A673 (cell line): ENCODE measurements around the gene SPATA2. TPM values are rescaled to one million over a fixed set of nuclear protein-coding genes. Genes with fewer than 3 reads are reported as not detected.

Source experiments
- BruUV-seq: library from RNA; stranded (reverse); fragments of 400-500 nt; replicated peaks from 2 replicates; lab custom pipeline; 2021; lab: Mats Ljungman, UMichigan
- CTCF ChIA-PET: fragments of 300-600 bp; sonication (Branson Sonifier 250); formaldehyde crosslinking; loops from one replicate; lab custom pipeline; 2022; ENCODE audit warnings: antibody characterized with exemption; lab: Charles Lee
- POLR2A ChIA-PET: fragments of 300-600 bp; sonication (Branson Sonifier 250); formaldehyde crosslinking; loops from one replicate; lab custom pipeline; 2022; ENCODE audit warnings: antibody characterized with exemption; ENCODE audit not compliant: low non-redundant PET; lab: Charles Lee
- DNase-seq: peaks from one replicate; pipeline ENCODE4 v3.0.0-alpha.2; 2015; ENCODE audit warnings: low spot score
- H3K27ac ChIP-seq: fragments of 200-600 bp; sonication (generic); 2 replicates; pipeline ENCODE4 v1.5.1; 2016; ENCODE audit warnings: mixed run types, low read depth, mild to moderate bottlenecking, mixed read lengths, antibody characterized with exemption, low read length; ENCODE audit not compliant: poor library complexity, severe bottlenecking
- H3K27me3 ChIP-seq: fragments of 200-600 bp; sonication (generic); replicated peaks from 2 replicates; pipeline ENCODE4 v1.6.1; 2017; ENCODE audit warnings: mixed run types, low read depth, mild to moderate bottlenecking, mixed read lengths, antibody characterized with exemption, low read length; ENCODE audit not compliant: insufficient read depth, poor library complexity
- H3K36me3 ChIP-seq: fragments of 200-600 bp; sonication (generic); 2 replicates; pipeline ENCODE4 v1.6.1; 2016; ENCODE audit warnings: mixed run types, mild to moderate bottlenecking, mixed read lengths, antibody characterized with exemption, low read length; ENCODE audit not compliant: insufficient read depth, poor library complexity, severe bottlenecking
- H3K4me1 ChIP-seq: fragments of 200-600 bp; sonication (generic); 2 replicates; pipeline ENCODE4 v1.6.1; 2017; ENCODE audit warnings: mixed run types, mild to moderate bottlenecking, mixed read lengths, antibody characterized with exemption, low read length; ENCODE audit not compliant: insufficient read depth, poor library complexity, severe bottlenecking
- H3K4me3 ChIP-seq: fragments of 200-600 bp; sonication (generic); 2 replicates; pipeline ENCODE4 v1.5.1; 2016; ENCODE audit warnings: low read depth, mixed run types, mild to moderate bottlenecking, mixed read lengths, low read length; ENCODE audit not compliant: poor library complexity, severe bottlenecking
- H3K9me3 ChIP-seq: fragments of 200-600 bp; sonication (generic); 2 replicates; pipeline ENCODE4 v1.6.1; 2016; ENCODE audit warnings: mixed run types, low read depth, mild to moderate bottlenecking, mixed read lengths, antibody characterized with exemption, low read length; ENCODE audit not compliant: poor library complexity, severe bottlenecking
- CTCF ChIP-seq: fragments of 300-800, 200-600 bp; sonication (generic); conservative IDR thresholded peaks from 2 replicates; pipeline ENCODE4 v1.5.1; 2017; ENCODE audit warnings: low read depth, mild to moderate bottlenecking, antibody characterized with exemption, low read length, moderate library complexity, mixed read lengths
- EZH2 ChIP-seq: fragments of 200-600 bp; sonication (generic); IDR thresholded peaks from 2 replicates; pipeline ENCODE4 v1.6.1; 2017; ENCODE audit warnings: borderline replicate concordance, low read depth, mild to moderate bottlenecking, mixed read lengths, antibody characterized with exemption, low read length; ENCODE audit not compliant: poor library complexity, severe bottlenecking
- intact Hi-C: fragments of 100-400 bp; cut with micrococcal nuclease; formaldehyde crosslinking; loops from one replicate; pipeline ENCODE4 v1.10.0; 2022; ENCODE audit not compliant: unreplicated experiment
- total RNA-seq: library from RNA; stranded (reverse); gene quantifications from 2 replicates; pipeline ENCODE4 v1.2.3, GENCODE V29; 2021

Gene SPATA2
- total RNA-seq, 1 experiment from 2014 or later, result 9.2 TPM

GRCh38 chr20:49906101-49906604 is 9.2 kb downstream of the SPATA2 start:
- Histone ChIP-seq H3K27me3 (no peaks in the 10 kb centered on the region), H3K27ac (no peak overlapping the region), H3K4me3 (no peak overlapping the region), H3K9me3 (no peaks in the 10 kb centered on the region), H3K4me1 (no peaks in the 10 kb centered on the region), H3K36me3 (peaks cover 26% of the 10 kb centered on the region)
- no TSS peak for BruUV-seq
- ChIA-PET CTCF (no interaction called here), POLR2A (interaction anchor here (1.0 kb wide), 1 partner anchor 10 kb away, joined by 4 read pairs; no protein-coding TSS in a partner anchor)
- intact Hi-C loops, result no loop called here
- TF ChIP-seq EZH2 (no peak), CTCF (no peak)
- DNase-seq, result no peak

GRCh38 chr20:49905415-49906091 is 9.8 kb downstream of the SPATA2 start:
- no peak for DNase-seq
- ChIA-PET CTCF (no interaction called here), POLR2A (no interaction called here)
- intact Hi-C loops, result no loop called here
- Histone ChIP-seq H3K4me3 (no peak overlapping the region), H3K27me3 (no peaks in the 10 kb centered on the region), H3K4me1 (no peaks in the 10 kb centered on the region), H3K36me3 (peaks cover 26% of the 10 kb centered on the region), H3K27ac (no peak overlapping the region), H3K9me3 (no peaks in the 10 kb centered on the region)
- no TSS peak for BruUV-seq
- TF ChIP-seq CTCF (no peak), EZH2 (no peak)

GRCh38 chr20:49904440-49905214 is 10.7 kb downstream of the SPATA2 start:
- TF ChIP-seq CTCF (no peak), EZH2 (no peak)
- H3K27ac ChIP-seq, result no peak overlapping the region
- H3K4me1 ChIP-seq, result no peaks in the 10 kb centered on the region
- ChIA-PET CTCF (no interaction called here), POLR2A (no interaction called here)
- no peak overlapping the region for H3K4me3 ChIP-seq
- no TSS peak for BruUV-seq
- intact Hi-C loops, result no loop called here
- peaks cover 26% of the 10 kb centered on the region for H3K36me3 ChIP-seq
- no peaks in the 10 kb centered on the region for H3K27me3 ChIP-seq
- no peak for DNase-seq
- H3K9me3 ChIP-seq, result no peaks in the 10 kb centered on the region
